ENCODE results near the gene ZDHHC21. TPM values are rescaled to one million over a fixed set of nuclear protein-coding genes. Genes with fewer than 3 reads are reported as not detected.

The ZDHHC21 gene
- polyA plus RNA-seq (ENCODE audit: insufficient read length in 12 of 12): 10 to 100 TPM in 10 of 12 donors, 1 to 10 TPM in 1, not detected in 1; 8.7 to 21.1 (median 14.1) TPM
- long read RNA-seq, donor 1, full-length matches to known transcripts: 1 of 1 reads
- long read RNA-seq, donor 1, partial matches to known transcripts: 0 of 1 reads
- long read RNA-seq, donor 1, other reads (novel, unspliced or antisense): 0 of 1 reads
- long read RNA-seq, donor 2, full-length matches to known transcripts: 1 of 1 reads
- long read RNA-seq, donor 2, partial matches to known transcripts: 0 of 1 reads
- long read RNA-seq, donor 2, other reads (novel, unspliced or antisense): 0 of 1 reads
- long read RNA-seq, donor 3: 0 reads
- long read RNA-seq, donor 4: 0 reads
- long read RNA-seq, donor 5: 0 reads
- long read RNA-seq, donor 6, full-length matches to known transcripts: 1 of 1 reads
- long read RNA-seq, donor 6, partial matches to known transcripts: 0 of 1 reads
- long read RNA-seq, donor 6, other reads (novel, unspliced or antisense): 0 of 1 reads
- long read RNA-seq, donor 7: 0 reads
- long read RNA-seq, donor 8: 0 reads
- long read RNA-seq, donor 9: 0 reads
- long read RNA-seq, donor 10: 0 reads
- long read RNA-seq, donor 11, full-length matches to known transcripts: 1 of 1 reads
- long read RNA-seq, donor 11, partial matches to known transcripts: 0 of 1 reads
- long read RNA-seq, donor 11, other reads (novel, unspliced or antisense): 0 of 1 reads

GRCh38 chr9:14693251-14693861, at the start of gene ZDHHC21:
Gene ZDHHC21 (minus strand): TSS chr9:14693432. CDS start chr9:14674340, 19,092 bp downstream.
- peak; percentile 54 for DNase-seq

GRCh38 chr9:14741369-14741768, 48.1 kb upstream of the ZDHHC21 start:
- no peak for DNase-seq

- DNase-seq: no peak
Observed at GRCh38 chr9:14733133-14733532, 39.9 kb upstream of the ZDHHC21 start.

- no peak for DNase-seq
Observed at GRCh38 chr9:14731294-14731981, 38.2 kb upstream of the ZDHHC21 start.

DNA sequence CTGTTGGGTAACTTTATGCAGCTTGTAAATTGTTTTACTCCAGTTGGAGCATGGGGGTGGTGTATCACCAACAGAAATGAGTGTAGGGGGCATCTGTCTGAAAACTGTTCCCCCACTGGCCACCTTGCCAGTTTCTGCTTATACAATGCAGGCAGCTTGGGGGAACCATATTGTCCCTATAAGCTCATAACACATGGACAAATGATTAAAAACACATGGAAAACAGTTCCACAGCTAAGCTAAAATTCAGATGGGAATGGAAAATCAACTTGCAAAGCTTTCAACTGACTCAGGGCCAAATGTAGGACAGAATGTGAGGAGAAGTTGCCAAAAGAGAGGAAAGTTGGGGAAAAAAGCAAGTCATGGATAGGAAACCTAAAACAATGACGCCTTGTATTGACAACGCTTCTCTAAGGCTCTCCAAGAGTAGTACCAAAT, 37.2 kb upstream of the ZDHHC21 start:
- peak; percentile 93 for DNase-seq

DNA sequence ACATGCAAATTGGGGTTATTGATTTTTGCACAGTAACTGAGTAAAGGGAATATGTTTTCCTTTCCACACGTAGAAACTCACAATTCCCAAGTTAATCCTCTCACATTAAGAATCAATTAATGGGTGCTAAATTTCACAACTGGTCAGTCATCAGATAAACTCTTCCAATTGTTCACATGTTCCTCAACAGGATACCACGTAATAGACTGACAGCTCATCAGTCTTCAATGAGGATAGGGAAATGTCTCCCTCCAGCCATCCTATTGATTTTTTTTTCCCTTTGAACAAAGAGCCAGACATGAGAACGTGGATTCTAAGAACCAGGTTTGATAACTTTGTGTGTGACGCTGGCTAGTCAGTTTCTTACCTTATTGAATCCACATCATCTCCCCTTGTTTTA, 30.1 kb upstream of the ZDHHC21 start:
- DNase-seq: no peak

DNA sequence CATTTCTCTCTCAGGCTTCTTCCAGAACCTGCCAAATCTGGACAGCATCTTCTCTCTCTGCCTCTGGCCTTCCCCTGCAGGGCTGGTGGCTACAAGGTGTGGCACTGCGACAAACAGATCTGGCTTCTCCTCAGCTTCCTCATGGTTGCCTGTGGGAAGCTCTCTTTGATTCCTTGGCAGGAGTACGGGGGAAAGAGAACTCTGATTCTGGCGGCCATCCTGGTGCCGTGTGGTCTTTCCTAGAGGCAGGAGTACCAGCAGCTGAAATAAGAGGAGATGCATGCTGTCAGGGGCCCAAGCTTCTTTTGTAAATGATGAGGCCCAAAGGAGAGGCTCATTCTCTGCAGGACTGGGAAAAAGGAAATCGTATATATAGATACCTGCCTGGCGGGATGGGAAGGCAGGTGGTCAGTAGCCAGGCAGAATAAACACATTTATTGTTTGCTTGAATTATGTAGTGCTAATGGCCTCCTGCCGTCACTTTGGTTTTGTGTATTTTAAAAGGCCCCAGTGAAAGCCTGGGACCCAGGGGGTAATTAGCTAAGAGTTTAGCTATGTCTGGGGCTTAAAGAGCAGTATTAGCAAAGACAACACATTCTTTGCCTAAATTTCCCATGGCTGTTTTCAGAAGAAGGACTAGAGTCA, 29.3 kb upstream of the ZDHHC21 start, which contains the start of gene CER1:
CER1 (minus strand) TSS at position 343 of the 645 bp plus-strand sequence; CDS start at position 282, 61 bp downstream.
- no peak for DNase-seq

DNA sequence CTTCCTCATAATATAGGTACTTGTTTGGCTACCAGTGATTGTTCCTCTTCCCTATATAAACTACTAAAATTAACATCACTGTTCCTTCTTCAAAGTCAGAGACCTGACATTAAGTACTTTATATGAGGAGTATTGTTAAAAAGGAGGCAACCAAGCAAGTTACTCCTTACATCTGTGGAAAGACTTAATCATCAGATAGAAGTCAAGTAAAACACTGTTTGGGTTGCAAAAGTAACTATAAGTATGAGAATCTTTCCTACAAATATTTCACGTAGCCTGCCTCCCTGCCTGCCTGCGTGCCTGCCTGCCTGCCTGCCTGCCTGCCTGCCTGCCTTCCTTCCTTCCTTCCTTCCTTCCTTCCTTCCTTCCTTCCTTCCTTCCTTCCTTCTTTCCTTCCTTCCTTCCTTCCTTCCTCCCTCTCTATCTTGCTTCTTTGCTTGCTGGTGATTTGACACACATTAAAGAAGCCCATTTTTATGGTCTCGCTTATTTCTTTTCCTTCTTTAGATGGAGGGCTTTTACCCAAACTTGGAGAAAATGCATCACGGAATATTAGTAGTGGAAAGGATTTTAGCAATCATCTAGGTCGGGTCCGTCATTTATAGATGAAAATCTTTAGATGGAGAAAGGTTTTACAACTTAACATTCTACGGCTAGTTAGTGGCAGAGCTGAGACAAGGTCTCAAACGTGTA, 26.1 kb upstream of the ZDHHC21 start:
- DNase-seq: no peak

DNA sequence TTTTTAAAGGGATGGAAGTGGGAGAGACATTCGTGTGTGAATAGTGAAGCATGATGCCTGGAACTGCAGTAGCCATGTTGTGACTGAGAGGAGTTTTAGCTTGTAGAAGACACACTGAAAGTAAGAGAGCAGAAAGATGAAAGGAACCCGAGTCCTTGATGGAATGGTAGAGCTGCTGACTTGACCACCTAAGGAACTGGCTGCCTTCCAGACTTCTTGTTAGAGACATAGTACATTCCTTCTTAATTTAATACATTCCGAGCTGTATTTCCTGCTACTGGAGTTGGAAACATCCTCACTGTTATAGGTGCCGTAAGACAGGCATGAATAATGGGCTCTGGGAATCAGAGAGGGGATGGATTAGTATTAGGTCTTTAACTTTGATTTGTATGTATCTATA, 21.9 kb upstream of the ZDHHC21 start:
- no peak for DNase-seq

- DNase-seq: no peak
Observed at GRCh38 chr9:14713187-14713767, 20.0 kb upstream of the ZDHHC21 start.

- no peak for DNase-seq
Observed at GRCh38 chr9:14710804-14711203, 17.6 kb upstream of the ZDHHC21 start.

GRCh38 chr9:14706530-14707140, 13.4 kb upstream of the ZDHHC21 start:
- no peak for DNase-seq

DNA sequence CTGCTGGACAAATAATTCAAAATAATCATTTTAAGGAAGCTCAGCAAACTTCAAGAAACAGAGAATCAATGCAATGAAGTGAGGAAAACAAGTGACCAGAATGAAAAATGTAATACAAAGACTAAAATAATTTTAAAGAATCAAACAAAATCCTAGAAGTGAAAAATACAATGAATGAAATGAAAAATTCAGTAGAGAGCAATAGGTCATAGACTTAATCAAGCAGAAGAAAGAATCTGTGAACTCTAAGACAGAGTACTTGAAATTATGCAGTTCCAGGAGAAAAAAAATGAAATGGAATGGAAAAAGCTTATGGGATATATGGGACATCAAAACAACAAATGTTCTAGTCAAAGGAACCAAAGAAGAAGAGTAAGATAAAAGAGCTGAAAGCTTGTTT, 11.8 kb upstream of the ZDHHC21 start:
- DNase-seq: no peak

DNA sequence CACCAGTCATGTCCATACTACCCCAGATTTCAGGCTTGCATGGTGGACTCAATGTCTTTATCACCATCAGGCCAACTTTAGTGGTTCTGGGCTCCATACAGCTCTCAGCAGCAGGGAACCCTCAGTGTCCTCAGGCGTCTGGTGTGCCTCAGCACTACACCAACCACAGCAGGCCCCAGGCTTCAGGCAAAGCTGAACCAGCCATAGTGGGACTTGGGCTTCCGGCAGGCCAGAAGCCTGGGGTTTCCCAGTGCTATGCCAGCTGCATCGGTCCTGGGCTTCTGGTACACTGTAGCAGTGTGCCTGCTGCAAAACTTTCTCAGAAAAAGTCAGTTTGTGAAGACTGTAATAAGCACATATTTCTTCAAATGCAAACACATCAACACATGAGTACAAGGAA, 11.0 kb upstream of the ZDHHC21 start:
- DNase-seq: no peak

GRCh38 chr9:14702200-14702720, 9.0 kb upstream of the ZDHHC21 start:
- no peak for DNase-seq

DNA sequence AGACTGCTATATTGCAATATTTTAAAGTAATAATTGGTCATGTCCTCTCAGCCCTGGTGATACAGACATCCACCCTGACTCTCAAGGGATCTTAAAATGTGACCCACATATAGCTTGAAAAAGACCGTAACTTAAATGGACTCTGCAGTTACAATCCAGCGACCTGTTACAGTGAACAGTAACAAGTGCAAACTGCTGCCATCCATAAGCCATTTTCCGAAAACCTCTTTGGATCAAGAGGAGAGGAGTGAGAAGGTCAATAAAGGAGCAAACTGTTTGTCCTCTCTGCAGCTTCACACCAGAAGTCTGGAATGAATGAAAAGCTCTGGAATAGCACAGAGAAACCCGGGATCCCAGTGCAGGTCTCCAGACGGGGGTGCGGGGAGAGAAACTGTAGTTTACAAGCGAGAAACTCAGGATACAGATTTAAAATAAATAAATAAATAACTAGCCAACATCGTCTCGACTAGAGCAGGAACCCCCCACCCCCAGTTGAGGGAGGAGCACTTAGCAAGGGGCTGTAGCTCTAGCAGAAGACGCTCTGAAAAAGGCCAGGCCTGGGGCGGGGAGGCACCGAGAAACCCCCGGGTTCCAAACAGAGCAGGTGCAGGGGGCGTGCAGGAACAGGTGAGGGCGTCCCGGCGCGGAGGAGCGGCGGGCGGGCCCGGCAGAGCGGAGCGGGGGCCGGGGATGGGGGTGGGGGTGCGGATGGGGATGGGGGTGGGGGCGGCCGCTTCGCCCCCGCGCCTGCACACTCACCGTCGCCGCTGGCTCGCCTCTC, 572 bp downstream of the ZDHHC21 start:
- DNase-seq: peak; percentile 53

- no peak for DNase-seq
Observed at GRCh38 chr9:14690948-14691730, 2.1 kb downstream of the ZDHHC21 start.
